K562 (cell line): Measurements from ENCODE around the gene PDGFC. TPM values are rescaled to one million over a fixed set of nuclear protein-coding genes. Genes with fewer than 3 reads are reported as not detected.

Experiments
- DDX20 ChIP-seq: fragments of 450-650 bp; IDR thresholded peaks from 2 replicates; pipeline ENCODE4 v1.6.1; 2016; ENCODE audit warnings: missing genetic modification characterization, low read depth, mild to moderate bottlenecking, missing compliant biosample characterization, moderate library complexity
- FOXK2 ChIP-seq, 2 experiments: fragments of 450-650 bp; IDR thresholded peaks in 1 of 2; conservative IDR thresholded peaks in 1 of 2; 2 replicates each; pipeline ENCODE4 v1.6.1; 2016; ENCODE audit warnings: low read depth in 2 of 2, mild to moderate bottlenecking in 1 of 2
- KAT2B ChIP-seq: IDR thresholded peaks from one replicate; pipeline ENCODE4 v1.6.1; 2012; ENCODE audit warnings: low read depth, mild to moderate bottlenecking, control low read depth, inconsistent platforms, low read length, moderate library complexity
- POU5F1 ChIP-seq: fragments of 150-350 bp; IDR thresholded peaks from 2 replicates; pipeline ENCODE4 v1.6.1; 2014; ENCODE audit warnings: borderline replicate concordance, low read length, low read depth, mild to moderate bottlenecking; ENCODE audit not compliant: partially characterized antibody
- U2AF1 ChIP-seq: fragments of 200-400 bp; formaldehyde crosslinking; optimal IDR thresholded peaks from 2 replicates; pipeline ENCODE3; 2017; ENCODE audit warnings: mild to moderate bottlenecking, low read depth, low read length, moderate library complexity
- ZNF347 ChIP-seq: fragments of 450-650 bp; formaldehyde crosslinking; IDR thresholded peaks from 2 replicates; pipeline ENCODE4 v1.4.0; 2020; ENCODE audit warnings: low read depth, mild to moderate bottlenecking, moderate library complexity
- polyA plus RNA-seq, 8 experiments: library from polyadenylated mRNA; depleted of rRNA in 4 of 8; stranded (reverse) in 5 of 8; unstranded in 3 of 8; fragments of >200 nt; fragmentation: Nextera tagmentation in 2 of 8; fragmentation: Illumina TruSeq in 1 of 8; extraction: Ambion mirVana in 2 of 8; extraction: Trizol in 1 of 8; gene quantifications; 2 replicates each; pipeline versions ENCODE4 v1.2.1 to v1.2.3, GENCODE V29; 2011 to 2014; ENCODE audit warnings: inconsistent platforms in 1 of 8, missing spikeins in 1 of 8
- total RNA-seq, 7 experiments: library from RNA; depleted of rRNA in 6 of 7; stranded (reverse); fragments of >200 nt in 6 of 7; fragmentation: Illumina TruSeq in 2 of 7; extraction: Trizol in 2 of 7; gene quantifications; 2 replicates each; pipeline versions ENCODE4 v1.2.1 to v1.2.3, GENCODE V29; 2011 to 2021; ENCODE audit warnings: low replicate concordance in 1 of 7
- TF ChIP-seq, protein P1 (sequence below): fragments of 250-450 bp; sonication (Bioruptor Pico); IDR thresholded peaks from 2 replicates; pipeline ENCODE4 v1.4.0; 2020; ENCODE audit warnings: mild to moderate bottlenecking
- TF ChIP-seq, protein P2 (sequence below), 2 experiments: IDR thresholded peaks; 2 replicates each; pipeline ENCODE4 v1.6.1; 2012; ENCODE audit warnings: improper control_type of control experiment in 2 of 2, low read depth in 2 of 2, low read length in 2 of 2, borderline replicate concordance in 1 of 2

Gene PDGFC
- total and polyA plus RNA-seq, 9 of the 15 experiments (the other 6 are each of a cell fraction or from before 2014, with no cell fraction given), result not detected

DNA sequence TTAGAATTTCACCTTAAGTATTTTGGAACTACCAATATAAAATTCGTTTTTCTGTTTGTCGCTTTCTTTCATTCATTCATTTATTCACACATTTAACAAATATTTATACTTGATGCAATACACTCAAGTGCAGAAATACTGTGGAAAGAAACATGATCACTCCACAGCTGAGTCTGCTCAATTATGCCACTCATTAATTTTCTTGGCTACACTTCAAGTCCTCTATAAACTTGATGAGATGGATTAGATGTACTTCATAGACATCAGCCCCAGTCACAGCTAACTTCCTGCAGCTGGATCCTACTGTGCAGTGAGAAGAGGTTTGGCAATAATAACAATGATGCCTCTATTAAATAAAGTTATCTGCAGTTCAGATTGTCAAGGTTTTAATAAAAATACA, 208.1 kb downstream of the PDGFC start (continued):
- TF ChIP-seq ZNF347 (CRISPR knock-in tag) (no peak), KAT2B (no peak), U2AF1 (no peak), FOXK2 (conservative IDR thresholded peaks at IDR 0.05 in 1 of 2, IDR thresholded peaks at IDR 0.05 in 1 of 2; ENCODE audit: low read depth in 2 of 2) (no peak), POU5F1 (no peak), DDX20 (no peak)
- TF ChIP-seq, protein P1, sequence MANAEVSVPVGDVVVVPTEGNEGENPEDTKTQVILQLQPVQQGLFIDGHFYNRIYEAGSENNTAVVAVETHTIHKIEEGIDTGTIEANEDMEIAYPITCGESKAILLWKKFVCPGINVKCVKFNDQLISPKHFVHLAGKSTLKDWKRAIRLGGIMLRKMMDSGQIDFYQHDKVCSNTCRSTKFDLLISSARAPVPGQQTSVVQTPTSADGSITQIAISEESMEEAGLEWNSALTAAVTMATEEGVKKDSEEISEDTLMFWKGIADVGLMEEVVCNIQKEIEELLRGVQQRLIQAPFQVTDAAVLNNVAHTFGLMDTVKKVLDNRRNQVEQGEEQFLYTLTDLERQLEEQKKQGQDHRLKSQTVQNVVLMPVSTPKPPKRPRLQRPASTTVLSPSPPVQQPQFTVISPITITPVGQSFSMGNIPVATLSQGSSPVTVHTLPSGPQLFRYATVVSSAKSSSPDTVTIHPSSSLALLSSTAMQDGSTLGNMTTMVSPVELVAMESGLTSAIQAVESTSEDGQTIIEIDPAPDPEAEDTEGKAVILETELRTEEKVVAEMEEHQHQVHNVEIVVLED (CRISPR knock-in tag), result no peak
- TF ChIP-seq, protein P2, sequence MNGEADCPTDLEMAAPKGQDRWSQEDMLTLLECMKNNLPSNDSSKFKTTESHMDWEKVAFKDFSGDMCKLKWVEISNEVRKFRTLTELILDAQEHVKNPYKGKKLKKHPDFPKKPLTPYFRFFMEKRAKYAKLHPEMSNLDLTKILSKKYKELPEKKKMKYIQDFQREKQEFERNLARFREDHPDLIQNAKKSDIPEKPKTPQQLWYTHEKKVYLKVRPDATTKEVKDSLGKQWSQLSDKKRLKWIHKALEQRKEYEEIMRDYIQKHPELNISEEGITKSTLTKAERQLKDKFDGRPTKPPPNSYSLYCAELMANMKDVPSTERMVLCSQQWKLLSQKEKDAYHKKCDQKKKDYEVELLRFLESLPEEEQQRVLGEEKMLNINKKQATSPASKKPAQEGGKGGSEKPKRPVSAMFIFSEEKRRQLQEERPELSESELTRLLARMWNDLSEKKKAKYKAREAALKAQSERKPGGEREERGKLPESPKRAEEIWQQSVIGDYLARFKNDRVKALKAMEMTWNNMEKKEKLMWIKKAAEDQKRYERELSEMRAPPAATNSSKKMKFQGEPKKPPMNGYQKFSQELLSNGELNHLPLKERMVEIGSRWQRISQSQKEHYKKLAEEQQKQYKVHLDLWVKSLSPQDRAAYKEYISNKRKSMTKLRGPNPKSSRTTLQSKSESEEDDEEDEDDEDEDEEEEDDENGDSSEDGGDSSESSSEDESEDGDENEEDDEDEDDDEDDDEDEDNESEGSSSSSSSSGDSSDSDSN (IDR thresholded peaks at IDR 0.05; ENCODE audit: borderline replicate concordance in 1 of 2, low read depth in 2 of 2, low read length in 2 of 2), result no peak
